HepG2 (cell line): ENCODE data around the gene ARAP3. TPM values are rescaled to one million over a fixed set of nuclear protein-coding genes. Genes with fewer than 3 reads are reported as not detected.

Experiments
- ASH2L ChIP-seq: fragments of 300-600, 200-600 bp; sonication (generic); IDR thresholded peaks from 2 replicates; pipeline ENCODE4 v1.7.0; 2017; ENCODE audit warnings: low read depth, mild to moderate bottlenecking, moderate library complexity, mixed read lengths, low read length; ENCODE audit not compliant: insufficient read length
- ATM ChIP-seq: fragments of 450-650 bp; IDR thresholded peaks from 2 replicates; pipeline ENCODE4 v1.7.1; 2017; ENCODE audit warnings: mild to moderate bottlenecking, borderline replicate concordance
- BHLHE40 ChIP-seq: IDR thresholded peaks from 2 replicates; pipeline ENCODE4 v1.6.1; 2011; ENCODE audit warnings: low read length, improper control_type of control experiment
- IRF2 ChIP-seq: IDR thresholded peaks from 2 replicates; pipeline ENCODE4 v1.6.1; 2018; ENCODE audit warnings: missing genetic modification reagents, missing compliant biosample characterization
- NFYC ChIP-seq: IDR thresholded peaks from 2 replicates; pipeline ENCODE4 v1.6.1; 2016; ENCODE audit warnings: missing genetic modification reagents, missing compliant biosample characterization
- PHF21A ChIP-seq: sonication (generic); formaldehyde crosslinking; IDR thresholded peaks from 2 replicates; pipeline ENCODE4 v1.5.0; 2020; ENCODE audit warnings: mild to moderate bottlenecking, missing genetic modification reagents
- ZBTB21 ChIP-seq: sonication (generic); formaldehyde crosslinking; IDR thresholded peaks from 2 replicates; pipeline ENCODE4 v1.4.0; 2020; ENCODE audit warnings: missing genetic modification reagents
- ZFYVE20 ChIP-seq: sonication (generic); formaldehyde crosslinking; IDR thresholded peaks from 2 replicates; pipeline ENCODE4 v1.8.0; 2023; ENCODE audit warnings: low read depth, mild to moderate bottlenecking, moderate library complexity, missing genetic modification reagents, borderline replicate concordance
- ZNF205 ChIP-seq: IDR thresholded peaks from 2 replicates; pipeline ENCODE4 v1.6.1; 2018; ENCODE audit warnings: missing biosample characterization, missing genetic modification reagents
- ZNF253 ChIP-seq: sonication (generic); formaldehyde crosslinking; IDR thresholded peaks from 2 replicates; pipeline ENCODE4 v1.8.0; 2022; ENCODE audit warnings: mild to moderate bottlenecking, missing genetic modification reagents, borderline replicate concordance
- ZNF720 ChIP-seq: sonication (generic); formaldehyde crosslinking; IDR thresholded peaks from 2 replicates; pipeline ENCODE4 v1.4.0; 2020; ENCODE audit warnings: missing genetic modification reagents
- polyA plus RNA-seq, 8 experiments: library from polyadenylated mRNA; depleted of rRNA in 3 of 8; stranded (reverse) in 7 of 8; unstranded in 1 of 8; fragments of >200 nt; fragmentation: Illumina TruSeq in 4 of 8; extraction: Trizol in 4 of 8; gene quantifications; 2 replicates each; pipeline versions ENCODE4 v1.2.1 to v1.2.3, GENCODE V29; 2011 to 2016; ENCODE audit warnings: low read depth in 4 of 8, missing spikeins in 1 of 8, mixed read lengths in 1 of 8; ENCODE audit not compliant: insufficient read depth in 1 of 8
- total RNA-seq, 5 experiments: library from RNA; depleted of rRNA; stranded (reverse); fragments of >200 nt; fragmentation: Illumina TruSeq; extraction: Trizol; gene quantifications; 2 replicates each; pipeline ENCODE4 v1.2.3, GENCODE V29; 2016; ENCODE audit warnings: low read depth in 1 of 5
- TF ChIP-seq, protein P1 (sequence below): sonication (generic); formaldehyde crosslinking; IDR thresholded peaks from 2 replicates; pipeline ENCODE4 v1.4.0; 2020; ENCODE audit warnings: mild to moderate bottlenecking, missing genetic modification reagents
- TF ChIP-seq, protein P2 (sequence below): sonication (generic); formaldehyde crosslinking; IDR thresholded peaks from 2 replicates; pipeline ENCODE4 v1.4.0; 2020; ENCODE audit warnings: missing genetic modification reagents; ENCODE audit errors: not compliant biosample characterization
- TF ChIP-seq, protein P3 (sequence below): sonication (generic); formaldehyde crosslinking; IDR thresholded peaks from 2 replicates; pipeline ENCODE4 v1.5.1; 2020; ENCODE audit warnings: missing genetic modification reagents, mild to moderate bottlenecking, borderline replicate concordance
- TF ChIP-seq, protein P4 (sequence below): sonication (generic); formaldehyde crosslinking; IDR thresholded peaks from 2 replicates; pipeline ENCODE4 v1.4.0; 2020; ENCODE audit warnings: missing genetic modification reagents, borderline replicate concordance

ARAP3 gene
- total and polyA plus RNA-seq, 2 of the 13 experiments (the other 11 are each of a cell fraction or from before 2014, with no cell fraction given): 0.25 TPM; not detected in 1

DNA sequence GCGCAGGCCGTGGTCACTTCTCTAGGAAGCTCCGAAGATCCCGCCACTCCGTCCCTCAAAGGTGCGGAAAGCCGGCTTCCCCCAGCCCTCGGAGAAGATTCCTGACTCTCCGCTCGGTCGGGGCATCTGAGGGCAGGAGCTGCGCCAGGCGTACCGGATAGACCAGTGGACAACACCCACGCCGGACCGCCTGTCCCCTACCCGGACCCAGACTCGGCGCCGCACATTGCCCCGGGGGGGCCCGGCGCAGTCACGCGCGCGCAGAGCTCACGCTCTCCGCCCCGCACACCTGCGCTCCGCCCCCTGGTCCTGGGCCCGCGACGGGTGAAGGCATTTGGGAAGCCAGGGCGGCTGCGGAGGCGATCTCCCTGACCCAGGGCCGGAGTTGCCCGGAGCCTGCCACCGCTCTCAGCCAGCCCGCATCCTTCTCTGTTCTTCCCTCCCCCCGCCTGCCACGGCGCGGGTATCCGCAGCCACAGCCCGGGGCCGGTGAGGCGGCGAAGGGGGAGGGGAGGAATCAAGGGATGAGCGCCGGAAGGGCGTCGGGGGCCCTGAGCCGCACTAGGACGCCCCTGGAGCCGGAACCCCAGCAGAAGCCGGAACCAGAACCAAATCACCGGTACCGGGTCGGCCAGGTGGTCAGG lies 44.8 kb downstream of the ARAP3 start (continued):
- TF ChIP-seq, protein P1, sequence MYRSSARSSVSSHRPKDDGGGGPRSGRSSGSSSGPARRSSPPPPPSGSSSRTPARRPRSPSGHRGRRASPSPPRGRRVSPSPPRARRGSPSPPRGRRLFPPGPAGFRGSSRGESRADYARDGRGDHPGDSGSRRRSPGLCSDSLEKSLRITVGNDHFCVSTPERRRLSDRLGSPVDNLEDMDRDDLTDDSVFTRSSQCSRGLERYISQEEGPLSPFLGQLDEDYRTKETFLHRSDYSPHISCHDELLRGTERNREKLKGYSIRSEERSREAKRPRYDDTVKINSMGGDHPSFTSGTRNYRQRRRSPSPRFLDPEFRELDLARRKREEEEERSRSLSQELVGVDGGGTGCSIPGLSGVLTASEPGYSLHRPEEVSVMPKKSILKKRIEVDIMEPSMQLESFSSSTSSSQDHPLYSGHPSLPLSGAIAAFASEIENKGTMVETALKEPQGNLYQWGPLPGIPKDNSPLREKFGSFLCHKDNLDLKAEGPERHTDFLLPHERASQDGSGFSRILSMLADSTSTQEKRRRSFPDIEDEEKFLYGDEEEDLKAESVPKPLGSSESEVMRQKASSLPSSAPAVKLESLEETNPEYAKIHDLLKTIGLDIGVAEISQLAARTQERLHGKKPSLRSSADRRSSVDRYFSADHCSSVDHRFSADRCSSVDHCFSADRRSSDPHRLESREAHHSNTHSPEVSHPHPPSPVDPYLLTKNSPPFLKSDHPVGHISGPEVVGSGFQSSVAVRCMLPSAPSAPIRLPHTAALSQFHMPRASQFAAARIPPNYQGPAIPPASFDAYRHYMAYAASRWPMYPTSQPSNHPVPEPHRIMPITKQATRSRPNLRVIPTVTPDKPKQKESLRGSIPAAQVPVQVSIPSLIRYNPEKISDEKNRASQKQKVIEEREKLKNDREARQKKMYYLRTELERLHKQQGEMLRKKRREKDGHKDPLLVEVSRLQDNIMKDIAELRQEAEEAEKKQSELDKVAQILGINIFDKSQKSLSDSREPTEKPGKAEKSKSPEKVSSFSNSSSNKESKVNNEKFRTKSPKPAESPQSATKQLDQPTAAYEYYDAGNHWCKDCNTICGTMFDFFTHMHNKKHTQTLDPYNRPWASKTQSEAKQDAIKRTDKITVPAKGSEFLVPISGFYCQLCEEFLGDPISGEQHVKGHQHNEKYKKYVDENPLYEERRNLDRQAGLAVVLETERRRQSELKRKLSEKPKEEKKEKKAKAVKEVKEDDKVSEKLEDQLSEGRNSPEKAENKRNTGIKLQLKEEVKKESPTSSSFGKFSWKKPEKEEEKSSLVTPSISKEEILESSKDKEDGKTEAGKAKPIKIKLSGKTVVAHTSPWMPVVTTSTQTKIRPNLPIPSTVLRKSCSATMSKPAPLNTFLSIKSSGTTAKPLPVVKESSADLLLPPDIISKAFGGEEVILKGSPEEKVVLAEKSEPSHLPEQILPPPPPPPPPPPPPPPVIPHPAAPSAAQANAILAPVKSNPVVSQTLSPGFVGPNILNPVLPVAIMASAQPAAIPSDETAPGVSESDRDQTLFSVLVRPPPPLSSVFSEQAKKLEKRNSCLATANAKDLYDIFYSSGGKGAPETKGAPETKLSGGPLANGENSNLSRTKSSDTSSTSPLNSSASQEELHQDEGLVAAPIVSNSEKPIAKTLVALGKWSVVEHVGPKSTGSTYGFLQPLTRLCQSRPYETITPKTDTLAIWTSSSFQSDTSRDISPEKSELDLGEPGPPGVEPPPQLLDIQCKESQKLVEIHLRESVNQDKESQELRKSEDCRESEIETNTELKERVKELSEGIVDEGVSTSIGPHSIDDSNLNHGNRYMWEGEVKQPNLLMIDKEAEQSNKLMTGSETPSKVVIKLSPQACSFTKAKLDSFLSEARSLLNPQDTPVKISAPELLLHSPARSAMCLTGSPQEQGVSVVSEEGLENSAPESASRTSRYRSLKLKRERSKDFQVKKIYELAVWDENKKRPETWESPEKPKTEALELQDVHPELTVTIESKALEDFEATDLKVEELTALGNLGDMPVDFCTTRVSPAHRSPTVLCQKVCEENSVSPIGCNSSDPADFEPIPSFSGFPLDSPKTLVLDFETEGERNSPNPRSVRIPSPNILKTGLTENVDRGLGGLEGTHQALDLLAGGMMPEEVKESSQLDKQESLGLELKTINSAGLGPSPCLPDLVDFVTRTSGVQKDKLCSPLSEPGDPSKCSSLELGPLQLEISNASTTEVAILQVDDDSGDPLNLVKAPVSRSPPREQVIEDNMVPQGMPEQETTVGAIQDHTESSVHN (CRISPR knock-in tag): no peak
- TF ChIP-seq ZNF720 (CRISPR knock-in tag) (no peak), IRF2 (CRISPR knock-in tag) (no peak), ZNF205 (CRISPR knock-in tag) (no peak), ATM (no peak), PHF21A (CRISPR knock-in tag) (no peak; the same call in 1 of the 2 replicates), ASH2L (no peak), BHLHE40 (no peak), ZBTB21 (no peak), ZFYVE20 (CRISPR knock-in tag) (no peak), NFYC (no peak), ZNF253 (CRISPR knock-in tag) (no peak)
- TF ChIP-seq, protein P2, sequence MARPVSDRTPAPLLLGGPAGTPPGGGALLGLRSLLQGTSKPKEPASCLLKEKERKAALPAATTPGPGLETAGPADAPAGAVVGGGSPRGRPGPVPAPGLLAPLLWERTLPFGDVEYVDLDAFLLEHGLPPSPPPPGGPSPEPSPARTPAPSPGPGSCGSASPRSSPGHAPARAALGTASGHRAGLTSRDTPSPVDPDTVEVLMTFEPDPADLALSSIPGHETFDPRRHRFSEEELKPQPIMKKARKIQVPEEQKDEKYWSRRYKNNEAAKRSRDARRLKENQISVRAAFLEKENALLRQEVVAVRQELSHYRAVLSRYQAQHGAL (CRISPR knock-in tag): no peak
- TF ChIP-seq, protein P3, sequence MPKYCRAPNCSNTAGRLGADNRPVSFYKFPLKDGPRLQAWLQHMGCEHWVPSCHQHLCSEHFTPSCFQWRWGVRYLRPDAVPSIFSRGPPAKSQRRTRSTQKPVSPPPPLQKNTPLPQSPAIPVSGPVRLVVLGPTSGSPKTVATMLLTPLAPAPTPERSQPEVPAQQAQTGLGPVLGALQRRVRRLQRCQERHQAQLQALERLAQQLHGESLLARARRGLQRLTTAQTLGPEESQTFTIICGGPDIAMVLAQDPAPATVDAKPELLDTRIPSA (CRISPR knock-in tag): peak; percentile 57; the same call in 1 of the 2 replicates
- TF ChIP-seq, protein P4, sequence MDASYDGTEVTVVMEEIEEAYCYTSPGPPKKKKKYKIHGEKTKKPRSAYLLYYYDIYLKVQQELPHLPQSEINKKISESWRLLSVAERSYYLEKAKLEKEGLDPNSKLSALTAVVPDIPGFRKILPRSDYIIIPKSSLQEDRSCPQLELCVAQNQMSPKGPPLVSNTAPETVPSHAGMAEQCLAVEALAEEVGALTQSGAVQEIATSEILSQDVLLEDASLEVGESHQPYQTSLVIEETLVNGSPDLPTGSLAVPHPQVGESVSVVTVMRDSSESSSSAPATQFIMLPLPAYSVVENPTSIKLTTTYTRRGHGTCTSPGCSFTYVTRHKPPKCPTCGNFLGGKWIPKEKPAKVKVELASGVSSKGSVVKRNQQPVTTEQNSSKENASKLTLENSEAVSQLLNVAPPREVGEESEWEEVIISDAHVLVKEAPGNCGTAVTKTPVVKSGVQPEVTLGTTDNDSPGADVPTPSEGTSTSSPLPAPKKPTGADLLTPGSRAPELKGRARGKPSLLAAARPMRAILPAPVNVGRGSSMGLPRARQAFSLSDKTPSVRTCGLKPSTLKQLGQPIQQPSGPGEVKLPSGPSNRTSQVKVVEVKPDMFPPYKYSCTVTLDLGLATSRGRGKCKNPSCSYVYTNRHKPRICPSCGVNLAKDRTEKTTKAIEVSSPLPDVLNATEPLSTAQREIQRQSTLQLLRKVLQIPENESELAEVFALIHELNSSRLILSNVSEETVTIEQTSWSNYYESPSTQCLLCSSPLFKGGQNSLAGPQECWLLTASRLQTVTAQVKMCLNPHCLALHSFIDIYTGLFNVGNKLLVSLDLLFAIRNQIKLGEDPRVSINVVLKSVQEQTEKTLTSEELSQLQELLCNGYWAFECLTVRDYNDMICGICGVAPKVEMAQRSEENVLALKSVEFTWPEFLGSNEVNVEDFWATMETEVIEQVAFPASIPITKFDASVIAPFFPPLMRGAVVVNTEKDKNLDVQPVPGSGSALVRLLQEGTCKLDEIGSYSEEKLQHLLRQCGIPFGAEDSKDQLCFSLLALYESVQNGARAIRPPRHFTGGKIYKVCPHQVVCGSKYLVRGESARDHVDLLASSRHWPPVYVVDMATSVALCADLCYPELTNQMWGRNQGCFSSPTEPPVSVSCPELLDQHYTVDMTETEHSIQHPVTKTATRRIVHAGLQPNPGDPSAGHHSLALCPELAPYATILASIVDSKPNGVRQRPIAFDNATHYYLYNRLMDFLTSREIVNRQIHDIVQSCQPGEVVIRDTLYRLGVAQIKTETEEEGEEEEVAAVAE (CRISPR knock-in tag): no peak
